HEK293T (cell line): ENCODE results near the gene UQCRC1.

Source experiments
- BHLHE40 ChIP-seq: fragments of 450-650 bp; IDR thresholded peaks from 2 replicates; pipeline ENCODE4 v1.6.1; 2016; ENCODE audit warnings: mild to moderate bottlenecking, moderate library complexity, borderline replicate concordance
- ELF4 ChIP-seq: fragments of 450-650 bp; IDR thresholded peaks from 2 replicates; pipeline ENCODE4 v1.6.1; 2017; ENCODE audit warnings: antibody characterized with exemption
- FOXA1 ChIP-seq: fragments of 450-650 bp; IDR thresholded peaks from 2 replicates; pipeline ENCODE4 v1.6.1; 2016; ENCODE audit warnings: mild to moderate bottlenecking
- FOXK2 ChIP-seq: fragments of 450-650 bp; IDR thresholded peaks from 2 replicates; pipeline ENCODE4 v1.6.1; 2016; ENCODE audit warnings: mild to moderate bottlenecking
- FOXM1 ChIP-seq: fragments of 450-650 bp; IDR thresholded peaks from 2 replicates; pipeline ENCODE4 v1.6.1; 2017; ENCODE audit warnings: mild to moderate bottlenecking, borderline replicate concordance
- L3MBTL2 ChIP-seq: fragments of 450-650 bp; conservative IDR thresholded peaks from 2 replicates; pipeline ENCODE4 v1.6.1; 2016; ENCODE audit warnings: mild to moderate bottlenecking
- LEF1 ChIP-seq: fragments of 450-650 bp; IDR thresholded peaks from 2 replicates; pipeline ENCODE4 v1.6.1; 2017; ENCODE audit warnings: mild to moderate bottlenecking, borderline replicate concordance
- NFRKB ChIP-seq: fragments of 450-650 bp; IDR thresholded peaks from 2 replicates; pipeline ENCODE4 v1.6.1; 2016; ENCODE audit warnings: mild to moderate bottlenecking, moderate library complexity
- PKNOX1 ChIP-seq: fragments of 450-650 bp; IDR thresholded peaks from 2 replicates; pipeline ENCODE4 v1.6.1; 2016
- SP1 ChIP-seq: fragments of 450-650 bp; IDR thresholded peaks from 2 replicates; pipeline ENCODE4 v1.6.1; 2017
- SUZ12 ChIP-seq: fragments of 450-650 bp; IDR thresholded peaks from 2 replicates; pipeline ENCODE4 v1.6.1; 2016; ENCODE audit warnings: mild to moderate bottlenecking
- TARDBP ChIP-seq: fragments of 450-650 bp; IDR thresholded peaks from 2 replicates; pipeline ENCODE4 v1.6.1; 2016

DNA sequence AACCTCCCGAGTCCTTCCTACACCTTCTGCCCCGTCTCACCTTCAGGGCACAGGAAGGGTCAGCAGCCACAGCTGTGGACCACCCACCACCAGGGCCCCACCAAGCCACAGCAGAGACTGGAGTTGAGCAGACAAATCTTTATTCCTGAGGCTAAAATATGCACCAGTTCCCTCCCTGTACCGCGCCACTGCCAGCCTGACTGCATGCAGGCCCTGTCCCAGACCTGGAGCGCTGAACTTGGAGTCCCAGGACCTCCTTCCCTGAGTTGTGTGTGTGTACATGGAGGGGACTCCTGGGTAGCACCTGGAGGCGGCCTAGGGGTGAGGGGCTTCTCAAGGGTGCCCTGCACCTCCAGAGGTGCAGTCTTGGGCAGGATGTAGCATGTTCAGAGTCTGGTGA, 16.2 kb upstream of the UQCRC1 start:
- TF ChIP-seq SP1: no peak
- TF ChIP-seq FOXM1: no peak
- TF ChIP-seq NFRKB: no peak
- no peak for TF ChIP-seq FOXK2
- no peak for TF ChIP-seq TARDBP
- TF ChIP-seq PKNOX1: no peak
- no peak for TF ChIP-seq ELF4
- TF ChIP-seq BHLHE40: no peak
- no peak for TF ChIP-seq FOXA1
- TF ChIP-seq LEF1: no peak
- TF ChIP-seq SUZ12: no peak
- TF ChIP-seq L3MBTL2: no peak
